ENCODE data around the gene MIOX.

MIOX gene

DNA sequence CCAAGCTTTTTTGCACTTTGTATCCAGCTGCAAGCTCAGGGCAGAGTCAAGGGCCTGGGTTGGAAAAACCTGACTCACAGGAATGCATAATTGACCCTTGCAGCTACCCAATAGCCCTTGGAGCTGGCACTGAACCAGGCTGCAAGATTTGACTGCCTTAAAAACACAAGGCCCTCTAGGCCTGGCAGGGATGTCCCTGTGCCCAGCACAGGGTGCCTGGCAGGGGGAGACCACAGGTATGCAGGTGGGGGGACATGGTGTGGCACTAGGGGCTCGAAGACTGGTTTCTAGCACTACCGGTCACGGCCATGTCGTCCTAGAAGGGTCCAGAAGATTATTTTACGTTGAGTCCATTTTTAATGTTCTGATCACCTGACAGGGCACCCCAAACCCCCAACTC lies 42.0 kb upstream of the MIOX start:
- Histone ChIP-seq H3K36me3 (ENCODE audit: control insufficient read depth in 2 of 2, insufficient read depth in 2 of 2, low read length in 2 of 2) (peaks cover 26 to 29% of the 10 kb centered on the region in 2 donors), H3K4me1 (ENCODE audit: control insufficient read depth, insufficient read depth, low read length) (peaks cover 14% of the 10 kb centered on the region), H3K9ac (ENCODE audit: low read length in 2 of 2) (no peak overlapping the region), H3K27ac (ENCODE audit: low read length) (no peak overlapping the region), H3K27me3 (ENCODE audit: control insufficient read depth in 1 of 2, insufficient read depth in 2 of 2, low read length in 2 of 2) (no peaks in the 10 kb centered on the region), H3K4me3 (ENCODE audit: low read length in 2 of 2) (no peak overlapping the region), H3K9me3 (ENCODE audit: control insufficient read depth in 2 of 2, low read length in 2 of 2) (no peaks in the 10 kb centered on the region)

DNA sequence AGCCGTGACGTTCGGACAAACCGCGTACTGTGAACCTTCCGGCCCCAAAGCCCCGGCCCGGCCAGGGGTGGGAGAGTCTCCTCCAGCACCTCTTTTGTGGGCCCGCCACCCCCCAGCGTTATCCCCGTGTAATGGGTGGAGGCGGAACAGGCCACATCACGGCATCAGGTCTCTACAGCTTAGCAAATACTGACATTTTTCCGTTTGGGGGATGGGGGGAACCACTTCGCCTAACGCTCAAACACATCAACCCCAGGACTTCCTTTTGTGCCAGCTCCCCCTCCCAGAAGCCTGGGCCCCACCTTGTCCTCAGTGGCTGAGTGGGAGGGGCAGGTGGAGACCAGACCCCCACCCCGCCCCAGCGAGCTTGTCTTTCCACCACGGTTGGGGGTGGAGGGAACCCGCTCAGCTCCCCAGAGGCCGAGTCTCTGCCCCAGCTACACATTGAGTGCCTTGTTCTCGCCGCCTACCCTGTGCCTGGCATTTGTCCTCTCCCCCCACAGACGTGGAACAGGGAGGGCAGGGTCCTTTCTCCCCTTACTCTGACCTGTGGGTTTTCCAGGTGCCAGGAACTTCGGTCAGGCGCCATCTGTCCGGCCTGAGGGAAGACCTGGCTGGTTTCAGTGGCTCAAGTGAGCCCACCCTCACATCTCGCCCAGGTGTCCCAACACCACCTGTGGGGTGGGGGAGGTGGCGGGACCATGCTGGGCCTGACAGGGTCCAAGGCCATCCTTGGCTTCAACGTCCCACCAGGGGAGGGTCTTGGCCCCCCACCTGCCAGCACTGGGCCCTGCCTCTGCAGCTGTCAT lies 41.4 kb upstream of the MIOX start:
- no peak overlapping the region for H3K27ac ChIP-seq (ENCODE audit: low read length)
- H3K9ac ChIP-seq (ENCODE audit: low read length in 2 of 2), result no peak overlapping the region
- H3K4me1 ChIP-seq (ENCODE audit: control insufficient read depth, insufficient read depth, low read length), result peaks cover 14% of the 10 kb centered on the region
- H3K4me3 ChIP-seq (ENCODE audit: low read length in 2 of 2), result no peak overlapping the region
- no peaks in the 10 kb centered on the region for H3K27me3 ChIP-seq (ENCODE audit: control insufficient read depth in 1 of 2, insufficient read depth in 2 of 2, low read length in 2 of 2)
- H3K36me3 ChIP-seq (ENCODE audit: control insufficient read depth in 2 of 2, insufficient read depth in 2 of 2, low read length in 2 of 2), result peaks cover 29 to 30% of the 10 kb centered on the region in 2 donors
- H3K9me3 ChIP-seq (ENCODE audit: control insufficient read depth in 2 of 2, low read length in 2 of 2), result no peaks in the 10 kb centered on the region

DNA sequence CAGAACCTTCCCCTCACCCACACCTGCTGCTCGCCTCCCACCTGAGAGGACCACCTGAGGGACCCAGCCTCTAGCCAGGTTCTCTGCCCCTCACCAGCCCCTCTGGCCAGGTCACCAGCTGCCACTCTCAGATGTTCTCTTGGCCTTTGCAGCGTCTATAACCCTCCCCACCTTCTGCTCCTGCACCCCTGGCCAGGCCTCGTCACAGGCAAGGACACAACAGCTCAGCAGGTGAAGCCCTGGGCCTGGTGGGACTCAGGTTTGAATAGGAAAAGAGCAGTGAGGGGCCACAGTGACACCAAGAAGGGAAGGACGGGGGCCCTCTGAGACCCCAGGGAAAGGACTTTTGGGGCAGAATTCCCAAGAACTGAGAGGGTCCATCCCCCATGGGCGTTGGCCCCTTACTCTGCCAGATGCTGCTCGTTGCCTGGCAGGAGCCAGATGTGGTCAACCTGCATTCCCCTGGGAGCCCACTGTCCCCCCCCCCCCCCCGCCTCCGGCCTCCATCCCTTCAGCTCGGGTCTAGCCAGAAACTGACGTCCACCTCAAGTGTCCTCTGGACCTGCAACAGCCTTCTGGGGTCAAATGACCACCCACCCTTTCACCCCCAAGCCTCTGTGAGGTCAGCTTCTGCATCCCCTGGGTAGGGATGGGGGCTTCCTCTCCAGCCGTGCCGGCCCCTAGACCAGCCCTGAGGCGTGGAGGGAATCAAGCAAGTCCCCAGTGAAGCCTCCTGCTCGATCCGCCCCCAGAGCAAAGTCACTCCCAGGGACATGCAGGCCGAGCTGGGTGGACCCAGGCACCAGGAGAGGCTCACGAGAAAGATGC lies 40.6 kb upstream of the MIOX start:
- H3K4me3 ChIP-seq (ENCODE audit: low read length in 2 of 2), result no peak overlapping the region
- H3K27me3 ChIP-seq (ENCODE audit: control insufficient read depth in 1 of 2, insufficient read depth in 2 of 2, low read length in 2 of 2), result no peaks in the 10 kb centered on the region
- H3K27ac ChIP-seq (ENCODE audit: low read length), result no peak overlapping the region
- peaks cover 14% of the 10 kb centered on the region for H3K4me1 ChIP-seq (ENCODE audit: control insufficient read depth, insufficient read depth, low read length)
- peaks cover 24 to 29% of the 10 kb centered on the region in 2 donors for H3K36me3 ChIP-seq (ENCODE audit: control insufficient read depth in 2 of 2, insufficient read depth in 2 of 2, low read length in 2 of 2)
- no peak overlapping the region for H3K9ac ChIP-seq (ENCODE audit: low read length in 2 of 2)
- no peaks in the 10 kb centered on the region for H3K9me3 ChIP-seq (ENCODE audit: control insufficient read depth in 2 of 2, low read length in 2 of 2)

DNA sequence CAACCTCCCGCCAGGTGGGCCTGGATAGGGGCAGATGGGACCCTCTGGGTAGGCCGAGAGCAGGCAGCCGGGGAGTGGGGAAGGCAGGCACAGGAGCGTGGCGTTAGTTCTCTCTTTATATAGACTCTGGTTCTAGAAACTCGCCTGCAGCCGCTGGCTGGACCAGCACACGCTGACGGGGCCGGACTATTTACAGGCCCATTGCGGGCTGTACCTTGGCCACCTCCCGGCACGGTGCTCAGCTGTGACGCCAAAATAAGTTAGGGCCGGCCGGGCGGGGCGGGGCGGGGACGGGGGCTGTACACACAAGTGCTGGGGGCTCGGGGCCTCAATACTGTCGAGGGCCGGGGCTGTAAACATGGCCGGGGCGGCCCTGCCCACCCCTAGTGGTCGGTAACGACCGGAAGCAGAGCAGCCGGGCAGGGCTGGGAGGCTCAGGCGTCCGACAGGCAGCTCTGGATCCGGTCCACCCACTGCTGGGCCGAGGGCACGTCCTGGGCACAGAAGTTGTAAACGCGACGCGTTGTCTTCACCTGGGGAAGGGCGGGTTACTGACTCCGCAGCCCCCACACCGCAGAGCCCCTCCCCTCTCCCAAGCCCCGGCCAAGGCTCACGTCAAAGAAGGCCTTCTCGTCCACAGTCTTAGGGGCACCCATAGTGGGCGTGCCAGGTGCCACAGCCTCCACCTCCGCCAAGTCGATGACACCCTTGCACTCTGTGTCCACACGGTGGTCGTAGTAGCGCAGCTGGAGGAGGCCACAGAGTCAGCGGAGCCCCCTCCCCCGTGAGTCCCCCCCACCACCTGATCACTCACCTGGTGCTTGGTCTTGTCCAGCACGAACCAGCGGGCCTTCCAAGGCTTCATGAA lies 39.7 kb upstream of the MIOX start:
- peaks cover 20 to 27% of the 10 kb centered on the region in 2 donors for H3K36me3 ChIP-seq (ENCODE audit: control insufficient read depth in 2 of 2, insufficient read depth in 2 of 2, low read length in 2 of 2)
- no peaks in the 10 kb centered on the region for H3K9me3 ChIP-seq (ENCODE audit: control insufficient read depth in 2 of 2, low read length in 2 of 2)
- H3K4me3 ChIP-seq (ENCODE audit: low read length in 2 of 2), result no peak overlapping the region
- no peaks in the 10 kb centered on the region for H3K27me3 ChIP-seq (ENCODE audit: control insufficient read depth in 1 of 2, insufficient read depth in 2 of 2, low read length in 2 of 2)
- peaks cover 14% of the 10 kb centered on the region for H3K4me1 ChIP-seq (ENCODE audit: control insufficient read depth, insufficient read depth, low read length)
- no peak overlapping the region for H3K9ac ChIP-seq (ENCODE audit: low read length in 2 of 2)
- no peak overlapping the region for H3K27ac ChIP-seq (ENCODE audit: low read length)

DNA sequence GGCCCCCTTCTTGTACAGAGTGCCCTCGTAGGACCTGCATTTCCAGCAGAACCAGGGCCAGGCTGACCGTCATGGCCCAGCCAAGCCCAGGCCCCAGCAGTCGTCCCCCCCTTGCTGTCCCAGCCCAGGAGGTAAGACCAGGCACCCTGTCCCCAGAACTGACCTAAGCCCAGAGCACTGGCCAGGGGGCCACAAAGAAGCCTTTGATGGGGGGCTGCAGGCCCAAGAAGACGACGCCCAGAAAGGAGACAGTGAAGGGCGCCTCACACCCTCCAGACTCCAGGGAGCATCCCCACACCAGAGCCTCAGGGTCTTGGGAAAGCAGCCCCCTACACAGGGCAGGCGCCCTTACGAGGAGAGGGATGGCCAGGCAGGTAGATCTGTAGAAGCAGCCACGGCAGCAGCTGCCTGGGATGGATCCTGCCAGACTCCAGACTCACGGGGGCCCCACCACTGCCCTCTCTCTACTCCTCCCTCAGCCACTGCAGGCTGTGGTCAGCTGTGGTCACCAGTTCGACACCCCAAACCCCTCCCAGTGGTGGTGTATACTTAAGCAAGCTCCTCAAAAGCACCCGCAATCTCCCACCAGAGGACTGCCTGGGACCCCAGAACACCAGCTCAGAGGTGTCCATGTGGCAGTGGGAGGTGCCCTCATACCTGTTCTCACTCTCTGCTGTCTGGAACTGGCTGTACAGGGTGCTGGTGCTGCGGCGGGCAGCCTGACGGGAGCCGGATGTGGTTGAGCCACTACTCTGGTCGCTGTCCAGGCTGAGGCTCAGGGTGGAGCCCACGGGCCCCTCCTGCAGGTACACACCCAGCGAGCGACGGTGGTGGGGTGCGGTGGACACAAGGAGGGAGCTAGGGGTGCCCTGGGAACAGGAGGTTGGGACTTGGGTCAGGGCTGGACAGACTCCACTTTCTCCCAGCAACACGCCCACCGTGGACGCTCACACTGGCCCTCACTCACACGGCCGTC lies 38.8 kb upstream of the MIOX start:
- H3K27ac ChIP-seq (ENCODE audit: low read length), result no peak overlapping the region
- no peak overlapping the region for H3K4me3 ChIP-seq (ENCODE audit: low read length in 2 of 2)
- H3K4me1 ChIP-seq (ENCODE audit: control insufficient read depth, insufficient read depth, low read length), result peaks cover 14% of the 10 kb centered on the region
- H3K9me3 ChIP-seq (ENCODE audit: control insufficient read depth in 2 of 2, low read length in 2 of 2), result no peaks in the 10 kb centered on the region
- H3K9ac ChIP-seq (ENCODE audit: low read length in 2 of 2), result no peak overlapping the region
- H3K27me3 ChIP-seq (ENCODE audit: control insufficient read depth in 1 of 2, insufficient read depth in 2 of 2, low read length in 2 of 2), result no peaks in the 10 kb centered on the region
- H3K36me3 ChIP-seq (ENCODE audit: control insufficient read depth in 2 of 2, insufficient read depth in 2 of 2, low read length in 2 of 2), result peaks cover 22 to 26% of the 10 kb centered on the region in 2 donors

DNA sequence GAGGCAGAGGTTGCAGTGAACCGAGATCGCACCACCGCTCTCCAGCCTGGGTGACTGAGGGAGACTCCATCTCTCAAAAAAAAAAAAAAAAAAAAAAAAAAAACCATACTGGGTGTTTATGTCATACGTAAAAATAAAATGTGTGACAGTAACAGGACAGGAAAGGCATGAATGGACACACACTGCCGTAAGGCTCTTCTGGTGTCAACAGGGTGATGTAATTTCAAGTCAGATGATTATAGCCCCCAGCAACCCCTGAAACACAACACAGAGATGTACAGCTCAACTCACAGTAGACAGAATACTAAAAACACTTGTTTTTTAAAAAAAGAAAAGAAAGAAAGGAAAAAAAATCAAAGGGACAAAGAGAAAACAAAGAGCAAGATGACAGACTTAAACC lies 34.0 kb upstream of the MIOX start:
- H3K36me3 ChIP-seq (ENCODE audit: control insufficient read depth in 2 of 2, insufficient read depth in 2 of 2, low read length in 2 of 2), result peaks cover 37 to 45% of the 10 kb centered on the region in 2 donors

DNA sequence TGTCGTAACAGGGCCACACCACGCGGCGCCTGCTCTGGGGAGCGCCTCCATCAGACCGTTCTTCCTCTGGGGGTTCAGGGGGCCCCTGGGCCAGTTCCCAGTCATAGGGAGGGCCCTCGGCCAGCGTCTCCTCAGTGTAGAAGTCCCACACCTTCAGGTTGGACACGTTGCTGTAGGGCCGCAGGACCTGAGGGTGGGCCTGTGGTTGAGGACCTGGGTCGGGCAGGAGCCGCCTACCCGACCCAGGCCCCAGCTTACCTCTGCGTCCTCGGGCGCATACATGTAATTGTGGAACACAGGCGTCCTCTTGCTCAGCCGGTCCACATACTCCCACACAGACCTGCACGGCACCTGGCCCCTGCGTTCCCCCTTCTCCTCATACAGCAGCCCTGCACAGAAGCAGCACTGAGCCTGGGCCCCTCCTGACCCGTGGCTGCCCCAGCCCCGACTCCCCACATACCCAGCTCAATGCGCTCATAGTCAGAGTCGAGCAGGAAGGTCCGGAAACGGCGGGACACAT lies 32.0 kb upstream of the MIOX start:
- peaks cover 28 to 42% of the 10 kb centered on the region in 2 donors for H3K36me3 ChIP-seq (ENCODE audit: control insufficient read depth in 2 of 2, insufficient read depth in 2 of 2, low read length in 2 of 2)

More for the DNA sequence above, 34.0 kb upstream of the MIOX start:
- Histone ChIP-seq H3K9ac (ENCODE audit: low read length in 2 of 2) (no peak overlapping the region), H3K4me1 (ENCODE audit: control insufficient read depth, insufficient read depth, low read length) (no peaks in the 10 kb centered on the region), H3K9me3 (ENCODE audit: control insufficient read depth in 2 of 2, low read length in 2 of 2) (no peaks in the 10 kb centered on the region), H3K4me3 (ENCODE audit: low read length in 2 of 2) (no peak overlapping the region), H3K27me3 (ENCODE audit: control insufficient read depth in 1 of 2, insufficient read depth in 2 of 2, low read length in 2 of 2) (no peaks in the 10 kb centered on the region), H3K27ac (ENCODE audit: low read length) (no peak overlapping the region)

DNA sequence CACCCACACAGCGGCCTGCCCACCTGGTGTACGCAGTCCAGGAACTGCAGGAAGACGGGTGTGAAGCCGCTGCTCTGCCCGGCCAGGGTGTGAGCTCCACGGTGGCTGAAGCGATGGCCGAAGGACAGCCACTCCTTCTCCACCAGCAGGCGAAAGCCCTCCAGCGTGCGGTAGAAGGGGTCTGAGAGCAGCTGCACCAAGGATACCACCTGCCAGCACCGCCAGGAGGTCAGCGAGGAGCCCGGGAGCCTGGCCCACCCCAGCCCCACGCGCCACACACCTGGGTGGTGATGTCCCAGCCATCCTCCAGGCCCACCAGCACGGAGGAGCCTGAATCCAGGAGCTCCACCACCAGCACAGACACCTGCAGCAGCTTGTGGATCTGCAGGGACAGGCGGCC lies 31.5 kb upstream of the MIOX start:
- Histone ChIP-seq H3K27me3 (ENCODE audit: control insufficient read depth in 1 of 2, insufficient read depth in 2 of 2, low read length in 2 of 2) (no peaks in the 10 kb centered on the region), H3K4me1 (ENCODE audit: control insufficient read depth, insufficient read depth, low read length) (no peaks in the 10 kb centered on the region), H3K9ac (ENCODE audit: low read length in 2 of 2) (no peak overlapping the region), H3K9me3 (ENCODE audit: control insufficient read depth in 2 of 2, low read length in 2 of 2) (no peaks in the 10 kb centered on the region), H3K27ac (ENCODE audit: low read length) (no peak overlapping the region), H3K36me3 (ENCODE audit: control insufficient read depth in 2 of 2, insufficient read depth in 2 of 2, low read length in 2 of 2) (peaks cover 28 to 41% of the 10 kb centered on the region in 2 donors), H3K4me3 (ENCODE audit: low read length in 2 of 2) (no peak overlapping the region)

More for the DNA sequence above, 32.0 kb upstream of the MIOX start:
- no peak overlapping the region for H3K4me3 ChIP-seq (ENCODE audit: low read length in 2 of 2)
- no peaks in the 10 kb centered on the region for H3K4me1 ChIP-seq (ENCODE audit: control insufficient read depth, insufficient read depth, low read length)
- no peak overlapping the region for H3K9ac ChIP-seq (ENCODE audit: low read length in 2 of 2)
- no peak overlapping the region for H3K27ac ChIP-seq (ENCODE audit: low read length)
- no peaks in the 10 kb centered on the region for H3K27me3 ChIP-seq (ENCODE audit: control insufficient read depth in 1 of 2, insufficient read depth in 2 of 2, low read length in 2 of 2)
- H3K9me3 ChIP-seq (ENCODE audit: control insufficient read depth in 2 of 2, low read length in 2 of 2), result no peaks in the 10 kb centered on the region

DNA sequence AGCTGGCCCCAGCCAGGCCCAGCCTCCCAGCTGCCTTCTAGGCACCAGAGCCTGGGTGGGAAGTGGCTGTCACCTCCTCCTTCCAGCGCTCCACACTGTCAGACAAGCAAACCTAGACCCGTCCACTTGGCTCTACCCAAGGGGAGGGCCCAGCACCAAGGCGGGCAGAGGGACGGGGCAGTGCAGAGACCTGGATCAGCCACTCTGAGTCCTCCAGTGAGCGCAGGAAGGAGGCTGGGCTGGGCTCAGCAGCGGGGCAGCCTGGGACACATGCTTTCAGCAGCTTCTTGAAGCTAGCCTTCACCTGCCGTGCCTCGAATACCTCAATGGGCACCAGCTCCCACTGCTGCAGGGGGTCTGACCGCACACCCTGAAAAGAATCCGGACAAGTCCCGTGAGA lies 30.6 kb upstream of the MIOX start:
- no peaks in the 10 kb centered on the region for H3K9me3 ChIP-seq (ENCODE audit: control insufficient read depth in 2 of 2, low read length in 2 of 2)
- H3K27ac ChIP-seq (ENCODE audit: low read length), result no peak overlapping the region
- H3K4me3 ChIP-seq (ENCODE audit: low read length in 2 of 2), result no peak overlapping the region
- H3K4me1 ChIP-seq (ENCODE audit: control insufficient read depth, insufficient read depth, low read length), result no peaks in the 10 kb centered on the region
- H3K27me3 ChIP-seq (ENCODE audit: control insufficient read depth in 1 of 2, insufficient read depth in 2 of 2, low read length in 2 of 2), result no peaks in the 10 kb centered on the region
- H3K36me3 ChIP-seq (ENCODE audit: control insufficient read depth in 2 of 2, insufficient read depth in 2 of 2, low read length in 2 of 2), result peaks cover 36 to 44% of the 10 kb centered on the region in 2 donors
- no peak overlapping the region for H3K9ac ChIP-seq (ENCODE audit: low read length in 2 of 2)

Data from stomach smooth muscle (tissue), 2 donors.